HG03097 (cell line): ENCODE data around the gene ECI2.
"Not testable (repeated sequence)": the region's sequence is repeated elsewhere in the genome, so short reads cannot be mapped to it uniquely, and the experiment has no call there.

Experiments used
- ATAC-seq: cut with Tn5 transposase; IDR thresholded peaks from one replicate; pipeline ENCODE4 v1.9.1; 2021; ENCODE audit not compliant: unreplicated experiment, low FRiP score

Gene ECI2

GRCh38 chr6:4105980-4106536 lies 29.3 kb downstream of the ECI2 start:
- no peak for ATAC-seq

GRCh38 chr6:4103929-4104328 lies 31.4 kb downstream of the ECI2 start:
- ATAC-seq, result no peak

- ATAC-seq, result no peak
These were observed 32.6 kb downstream of the ECI2 start for GRCh38 chr6:4102687-4103244.

GRCh38 chr6:4101298-4101697 lies 34.1 kb downstream of the ECI2 start:
- ATAC-seq, result no peak

GRCh38 chr6:4100655-4101054 lies 34.7 kb downstream of the ECI2 start:
- no peak for ATAC-seq

GRCh38 chr6:4093288-4093687 lies 42.1 kb downstream of the ECI2 start:
- ATAC-seq, result no peak

GRCh38 chr6:4091941-4092340 lies 43.4 kb downstream of the ECI2 start:
- ATAC-seq, result no peak

- not testable (repeated sequence) for ATAC-seq
These were observed 45.3 kb downstream of the ECI2 start for GRCh38 chr6:4090043-4090442.

- no peak for ATAC-seq
These were observed 46.7 kb downstream of the ECI2 start for GRCh38 chr6:4088704-4089103.

- no peak for ATAC-seq
These were observed 50.1 kb downstream of the ECI2 start for GRCh38 chr6:4085332-4085700.

- no peak for ATAC-seq
These were observed 50.7 kb downstream of the ECI2 start for GRCh38 chr6:4084444-4085331.

GRCh38 chr6:4078691-4079471 lies 56.5 kb downstream of the ECI2 start, which contains the start of gene FAM217A:
Gene FAM217A (minus strand): TSS chr6:4079137. CDS start chr6:4077414, 1,723 bp downstream.
- no peak for ATAC-seq

- no peak for ATAC-seq
These were observed 60.7 kb downstream of the ECI2 start for GRCh38 chr6:4074478-4075235.

GRCh38 chr6:4071330-4071729 lies 64.0 kb downstream of the ECI2 start:
- ATAC-seq, result no peak

GRCh38 chr6:4069199-4069598 lies 66.2 kb downstream of the ECI2 start:
- ATAC-seq, result no peak

- no peak for ATAC-seq
These were observed 67.7 kb downstream of the ECI2 start for GRCh38 chr6:4067673-4068072.

GRCh38 chr6:4066029-4066755 lies 69.2 kb downstream of the ECI2 start:
- no peak for ATAC-seq
